ENCODE results near the gene AKR1C4.
"Not testable (repeated sequence)": the region's sequence is repeated elsewhere in the genome, so short reads cannot be mapped to it uniquely, and the experiment has no call there.

Gene AKR1C4

DNA sequence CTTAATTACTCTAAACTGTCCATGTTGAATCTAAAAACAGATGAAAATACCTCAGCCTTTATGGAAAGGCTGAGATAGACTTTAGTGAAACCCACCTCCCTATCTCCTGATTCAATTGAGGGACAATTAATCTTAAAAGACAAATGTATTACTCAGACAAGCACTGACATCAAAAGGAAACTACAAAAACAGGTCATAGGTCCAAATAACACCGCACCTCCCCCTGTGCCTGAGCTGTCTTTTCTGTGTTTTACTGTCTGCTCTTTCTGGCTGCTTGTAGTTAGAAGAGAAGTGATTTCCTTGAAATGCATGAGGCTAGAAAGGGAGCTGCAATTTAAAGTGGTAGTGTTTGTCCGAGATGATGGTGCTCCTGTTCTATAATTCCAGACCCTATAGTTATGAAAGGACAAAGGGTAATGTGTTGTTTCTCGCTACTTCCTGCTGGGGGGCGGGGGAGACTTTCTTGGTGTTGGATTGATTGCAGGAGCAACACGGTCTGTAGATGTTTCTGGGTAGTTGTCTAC, 27.7 kb upstream of the AKR1C4 start:
- Histone ChIP-seq H3K36me3 (ENCODE audit: insufficient read depth, low read length) (no peaks in the 10 kb centered on the region), H3K4me3 (ENCODE audit: low read depth, low read length) (no peak overlapping the region), H3K27me3 (ENCODE audit: insufficient read depth, low read length) (no peaks in the 10 kb centered on the region; the same call in 1 of the 2 replicates), H3K79me2 (ENCODE audit: control insufficient read depth, insufficient read depth, low read length, unreplicated experiment) (no peaks in the 10 kb centered on the region), H3K27ac (ENCODE audit: low read depth, low read length) (no peak overlapping the region), H2AFZ (ENCODE audit: low read length, unreplicated experiment) (no peak overlapping the region), H3K4me1 (ENCODE audit: control insufficient read depth, insufficient read depth, low read length, unreplicated experiment) (no peaks in the 10 kb centered on the region)

GRCh38 chr10:5175581-5175980, 21.1 kb upstream of the AKR1C4 start:
- H3K27me3 ChIP-seq (ENCODE audit: insufficient read depth, low read length); H3K36me3 ChIP-seq (ENCODE audit: insufficient read depth, low read length); H2AFZ ChIP-seq (ENCODE audit: low read length, unreplicated experiment); H3K79me2 ChIP-seq (ENCODE audit: control insufficient read depth, insufficient read depth, low read length, unreplicated experiment); H3K4me1 ChIP-seq (ENCODE audit: control insufficient read depth, insufficient read depth, low read length, unreplicated experiment); H3K4me3 ChIP-seq (ENCODE audit: low read depth, low read length); H3K27ac ChIP-seq (ENCODE audit: low read depth, low read length): not testable (repeated sequence)

GRCh38 chr10:5180503-5180902, 16.1 kb upstream of the AKR1C4 start:
- H2AFZ ChIP-seq (ENCODE audit: low read length, unreplicated experiment); H3K4me1 ChIP-seq (ENCODE audit: control insufficient read depth, insufficient read depth, low read length, unreplicated experiment); H3K4me3 ChIP-seq (ENCODE audit: low read depth, low read length); H3K79me2 ChIP-seq (ENCODE audit: control insufficient read depth, insufficient read depth, low read length, unreplicated experiment); H3K27ac ChIP-seq (ENCODE audit: low read depth, low read length); H3K36me3 ChIP-seq (ENCODE audit: insufficient read depth, low read length); H3K27me3 ChIP-seq (ENCODE audit: insufficient read depth, low read length): not testable (repeated sequence)

DNA sequence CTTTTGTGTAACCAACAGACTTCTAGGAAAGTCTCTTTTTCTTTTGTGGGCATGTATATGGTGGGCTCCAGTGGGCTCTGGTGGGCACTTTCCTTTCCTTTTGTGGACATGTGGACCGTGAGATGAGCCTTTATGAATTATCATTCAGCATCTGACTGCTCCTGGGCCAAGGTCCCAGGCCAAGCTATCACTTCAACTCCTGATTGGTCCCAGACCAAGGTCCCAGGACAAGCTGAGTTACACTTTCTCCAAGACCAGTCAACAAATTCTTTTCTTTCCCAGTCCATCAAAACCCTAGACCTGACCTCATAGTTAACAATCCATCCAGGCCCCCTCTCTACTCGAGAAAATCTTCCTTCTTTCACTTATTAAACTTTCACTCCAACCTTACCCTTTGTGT, 12.7 kb upstream of the AKR1C4 start:
- H2AFZ ChIP-seq (ENCODE audit: low read length, unreplicated experiment): no peak overlapping the region

DNA sequence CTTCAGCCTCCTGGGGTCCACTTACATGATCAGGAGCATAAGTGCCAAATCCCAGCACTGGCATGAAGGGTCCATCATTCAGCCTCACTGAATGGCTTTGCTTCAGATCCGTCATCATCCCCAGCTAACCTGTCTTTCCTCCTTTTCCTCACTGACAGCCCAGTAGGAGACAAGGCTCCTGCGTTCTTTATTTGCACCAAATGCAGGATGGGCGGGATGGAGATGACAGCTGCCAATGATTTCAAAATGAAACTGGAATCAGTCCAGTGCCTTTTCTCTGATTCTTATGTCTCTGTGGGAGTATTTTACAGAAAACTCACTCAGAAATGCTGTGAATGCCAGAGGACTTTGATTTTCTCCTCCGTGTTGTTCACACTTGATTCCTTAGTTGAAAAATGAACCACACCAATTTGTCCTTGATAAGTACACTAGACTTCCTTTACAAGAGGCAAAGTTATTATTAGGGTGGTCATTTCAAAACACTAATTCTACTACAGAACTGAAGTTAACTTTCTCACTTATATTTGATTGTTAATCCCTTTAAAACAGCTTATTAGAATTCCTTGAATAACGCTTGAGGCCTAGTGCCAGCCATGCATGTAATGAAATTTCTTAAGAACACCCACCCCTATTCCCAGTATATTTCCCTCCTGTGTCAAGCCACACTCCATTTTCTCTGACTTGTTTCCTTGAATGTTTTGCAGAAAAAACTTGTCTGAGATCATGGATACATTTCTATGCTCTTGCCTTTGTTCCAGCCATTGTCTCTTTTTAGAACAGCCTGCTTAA, 11.5 kb upstream of the AKR1C4 start, which contains the start of gene AKR1C8:
Gene AKR1C8 (minus strand): TSS at position 164 of the 789 bp plus-strand sequence. CDS start 46 bp downstream, at position 118.
- H3K36me3 ChIP-seq (ENCODE audit: insufficient read depth, low read length): no peaks in the 10 kb centered on the region
- no peak within 1 kb of the TSS for H2AFZ ChIP-seq (ENCODE audit: low read length, unreplicated experiment)
- H3K4me1 ChIP-seq (ENCODE audit: control insufficient read depth, insufficient read depth, low read length, unreplicated experiment): no peaks in the 10 kb centered on the region
- H3K79me2 ChIP-seq (ENCODE audit: control insufficient read depth, insufficient read depth, low read length, unreplicated experiment): no peaks in the 10 kb centered on the region
- no peak within 1 kb of the TSS for H3K4me3 ChIP-seq (ENCODE audit: low read depth, low read length)
- H3K27ac ChIP-seq (ENCODE audit: low read depth, low read length): no peak within 1 kb of the TSS
- H3K27me3 ChIP-seq (ENCODE audit: insufficient read depth, low read length): no peaks in the 10 kb centered on the region

More for the DNA sequence above, 12.7 kb upstream of the AKR1C4 start:
- Histone ChIP-seq H3K4me1 (ENCODE audit: control insufficient read depth, insufficient read depth, low read length, unreplicated experiment) (no peaks in the 10 kb centered on the region), H3K27me3 (ENCODE audit: insufficient read depth, low read length) (no peaks in the 10 kb centered on the region), H3K79me2 (ENCODE audit: control insufficient read depth, insufficient read depth, low read length, unreplicated experiment) (no peaks in the 10 kb centered on the region), H3K4me3 (ENCODE audit: low read depth, low read length) (no peak overlapping the region), H3K36me3 (ENCODE audit: insufficient read depth, low read length) (no peaks in the 10 kb centered on the region), H3K27ac (ENCODE audit: low read depth, low read length) (no peak overlapping the region)

DNA sequence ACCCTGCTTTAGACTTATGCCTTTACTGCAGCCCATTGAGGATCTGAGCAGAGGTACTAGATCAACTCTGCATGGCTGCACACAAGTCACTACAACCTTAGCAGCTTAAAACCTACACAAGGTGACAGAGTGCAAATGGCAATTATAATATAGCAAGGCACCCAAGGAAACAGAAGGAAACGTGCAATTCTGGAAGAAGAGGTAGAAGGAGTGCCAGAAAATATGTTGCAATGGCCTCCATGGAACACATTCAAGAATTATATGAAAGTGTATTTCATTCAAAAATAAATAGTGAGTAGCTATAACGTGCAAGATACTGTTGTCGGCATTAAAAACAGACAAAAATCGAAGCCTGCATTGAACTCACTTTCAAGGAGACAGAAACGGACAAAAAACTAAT, 8.8 kb upstream of the AKR1C4 start:
- H3K4me1 ChIP-seq (ENCODE audit: control insufficient read depth, insufficient read depth, low read length, unreplicated experiment): no peaks in the 10 kb centered on the region
- H3K27me3 ChIP-seq (ENCODE audit: insufficient read depth, low read length): no peaks in the 10 kb centered on the region
- H3K27ac ChIP-seq (ENCODE audit: low read depth, low read length): no peak overlapping the region
- no peak overlapping the region for H3K4me3 ChIP-seq (ENCODE audit: low read depth, low read length)
- no peaks in the 10 kb centered on the region for H3K79me2 ChIP-seq (ENCODE audit: control insufficient read depth, insufficient read depth, low read length, unreplicated experiment)
- peak overlapping the region; percentile 78 for H2AFZ ChIP-seq (ENCODE audit: low read length, unreplicated experiment)
- no peaks in the 10 kb centered on the region for H3K36me3 ChIP-seq (ENCODE audit: insufficient read depth, low read length)

DNA sequence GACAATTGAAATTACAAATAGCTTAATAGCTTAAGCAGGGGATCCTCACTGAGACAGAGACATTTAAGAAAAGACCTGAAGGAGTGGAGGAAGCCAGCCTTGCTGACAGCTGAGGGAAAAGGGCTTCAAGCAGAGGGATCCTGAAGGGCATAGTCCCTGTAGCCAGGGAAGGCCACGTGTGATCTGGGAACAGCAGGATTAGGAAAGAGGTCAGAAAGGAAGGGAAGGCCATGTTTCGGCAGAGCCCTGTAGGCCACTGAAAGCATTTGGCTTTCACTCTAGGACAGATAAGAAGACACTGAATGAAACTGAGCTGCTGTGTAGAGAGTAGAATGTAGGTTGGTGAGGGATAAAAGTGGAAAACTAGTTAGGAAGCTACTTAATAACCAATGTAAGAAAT, 8.3 kb upstream of the AKR1C4 start:
- Histone ChIP-seq H3K36me3 (ENCODE audit: insufficient read depth, low read length) (no peaks in the 10 kb centered on the region), H3K27ac (ENCODE audit: low read depth, low read length) (no peak overlapping the region), H3K79me2 (ENCODE audit: control insufficient read depth, insufficient read depth, low read length, unreplicated experiment) (no peaks in the 10 kb centered on the region), H3K4me3 (ENCODE audit: low read depth, low read length) (no peak overlapping the region), H3K4me1 (ENCODE audit: control insufficient read depth, insufficient read depth, low read length, unreplicated experiment) (no peaks in the 10 kb centered on the region), H2AFZ (ENCODE audit: low read length, unreplicated experiment) (peak overlapping the region; percentile 78), H3K27me3 (ENCODE audit: insufficient read depth, low read length) (no peaks in the 10 kb centered on the region)

GRCh38 chr10:5194431-5194830, 2.2 kb upstream of the AKR1C4 start:
- no peak overlapping the region for H3K27ac ChIP-seq (ENCODE audit: low read depth, low read length)
- no peaks in the 10 kb centered on the region for H3K4me1 ChIP-seq (ENCODE audit: control insufficient read depth, insufficient read depth, low read length, unreplicated experiment)
- H2AFZ ChIP-seq (ENCODE audit: low read length, unreplicated experiment): no peak overlapping the region
- no peaks in the 10 kb centered on the region for H3K36me3 ChIP-seq (ENCODE audit: insufficient read depth, low read length)
- H3K79me2 ChIP-seq (ENCODE audit: control insufficient read depth, insufficient read depth, low read length, unreplicated experiment): no peaks in the 10 kb centered on the region
- no peak overlapping the region for H3K4me3 ChIP-seq (ENCODE audit: low read depth, low read length)
- no peaks in the 10 kb centered on the region for H3K27me3 ChIP-seq (ENCODE audit: insufficient read depth, low read length)

DNA sequence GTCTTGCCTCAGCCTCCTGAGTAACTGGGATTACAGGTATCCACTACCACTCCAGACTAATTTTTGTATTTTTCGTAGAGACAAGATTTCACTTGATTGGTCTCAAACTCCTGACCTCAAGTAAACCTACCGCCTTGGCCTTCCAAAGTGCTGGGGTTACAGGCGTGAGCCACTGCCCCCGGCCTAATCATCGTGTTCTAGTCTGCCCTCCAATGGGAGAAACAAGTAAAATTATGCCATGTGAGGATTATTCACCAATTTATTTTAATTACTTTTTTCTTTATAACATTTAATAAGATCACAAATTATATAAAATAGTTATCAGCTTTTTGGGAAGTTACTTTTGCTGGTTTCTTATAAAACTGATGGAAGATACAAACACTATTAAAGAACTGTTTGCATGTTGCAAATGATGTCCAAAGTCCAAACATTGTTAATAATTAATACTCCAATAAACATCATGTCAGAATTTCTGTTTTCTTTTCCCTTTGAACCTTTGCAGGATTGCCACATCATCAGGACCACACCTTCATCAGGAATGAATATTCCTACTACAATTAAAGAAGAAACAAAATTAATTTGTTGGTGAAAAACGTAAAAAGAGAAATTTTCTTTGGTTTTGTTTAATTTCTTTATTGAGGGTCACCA, 786 bp upstream of the AKR1C4 start:
- Histone ChIP-seq H3K27me3 (ENCODE audit: insufficient read depth, low read length) (no peaks in the 10 kb centered on the region), H2AFZ (ENCODE audit: low read length, unreplicated experiment) (no peak overlapping the region), H3K4me3 (ENCODE audit: low read depth, low read length) (no peak overlapping the region), H3K27ac (ENCODE audit: low read depth, low read length) (no peak overlapping the region), H3K36me3 (ENCODE audit: insufficient read depth, low read length) (no peaks in the 10 kb centered on the region), H3K4me1 (ENCODE audit: control insufficient read depth, insufficient read depth, low read length, unreplicated experiment) (no peaks in the 10 kb centered on the region), H3K79me2 (ENCODE audit: control insufficient read depth, insufficient read depth, low read length, unreplicated experiment) (no peaks in the 10 kb centered on the region)

DNA sequence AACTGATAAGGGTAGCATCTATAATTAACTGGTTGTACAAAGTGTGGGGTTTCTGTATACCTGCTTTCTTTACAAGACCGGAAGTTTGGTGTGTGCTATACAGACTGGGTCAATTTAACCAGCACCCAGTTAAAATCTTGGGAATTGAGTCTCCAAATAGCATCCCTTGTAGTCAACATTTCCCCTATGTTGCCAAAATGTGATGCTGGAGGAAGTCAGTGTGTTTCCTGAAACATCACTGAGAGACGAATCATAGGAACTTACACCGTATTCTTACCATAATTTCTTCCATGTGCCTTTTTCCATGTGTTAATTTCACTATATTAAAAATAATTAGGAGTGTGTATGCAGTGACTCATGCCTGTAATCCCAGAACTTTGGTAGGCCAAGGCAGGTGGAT, 1.7 kb downstream of the AKR1C4 start:
- no peaks in the 10 kb centered on the region for H3K4me1 ChIP-seq (ENCODE audit: control insufficient read depth, insufficient read depth, low read length, unreplicated experiment)
- no peaks in the 10 kb centered on the region for H3K79me2 ChIP-seq (ENCODE audit: control insufficient read depth, insufficient read depth, low read length, unreplicated experiment)
- H3K4me3 ChIP-seq (ENCODE audit: low read depth, low read length): no peak overlapping the region
- peaks cover 14% of the 10 kb centered on the region; the same call in 1 of the 2 replicates for H3K27me3 ChIP-seq (ENCODE audit: insufficient read depth, low read length)
- no peaks in the 10 kb centered on the region for H3K36me3 ChIP-seq (ENCODE audit: insufficient read depth, low read length)
- H2AFZ ChIP-seq (ENCODE audit: low read length, unreplicated experiment): no peak overlapping the region
- no peak overlapping the region for H3K27ac ChIP-seq (ENCODE audit: low read depth, low read length)

- Histone ChIP-seq H3K4me1 (ENCODE audit: control insufficient read depth, insufficient read depth, low read length, unreplicated experiment) (no peaks in the 10 kb centered on the region), H3K36me3 (ENCODE audit: insufficient read depth, low read length) (no peaks in the 10 kb centered on the region), H3K27ac (ENCODE audit: low read depth, low read length) (no peak overlapping the region), H3K4me3 (ENCODE audit: low read depth, low read length) (no peak overlapping the region), H3K27me3 (ENCODE audit: insufficient read depth, low read length) (peaks cover 24% of the 10 kb centered on the region), H3K79me2 (ENCODE audit: control insufficient read depth, insufficient read depth, low read length, unreplicated experiment) (no peaks in the 10 kb centered on the region), H2AFZ (ENCODE audit: low read length, unreplicated experiment) (no peak overlapping the region)
These were observed 2.8 kb downstream of the AKR1C4 start for GRCh38 chr10:5199398-5199797.

Measured in ACC112 (cell line).